ENCODE measurements around the gene KATNIP. TPM values are rescaled to one million over a fixed set of nuclear protein-coding genes. Genes with fewer than 3 reads are reported as not detected.

The KATNIP gene
- total and polyA plus RNA-seq, 2 donors (not counting 1 experiment from before 2014, with no cell fraction given): 11.4 to 22.8 TPM

DNA sequence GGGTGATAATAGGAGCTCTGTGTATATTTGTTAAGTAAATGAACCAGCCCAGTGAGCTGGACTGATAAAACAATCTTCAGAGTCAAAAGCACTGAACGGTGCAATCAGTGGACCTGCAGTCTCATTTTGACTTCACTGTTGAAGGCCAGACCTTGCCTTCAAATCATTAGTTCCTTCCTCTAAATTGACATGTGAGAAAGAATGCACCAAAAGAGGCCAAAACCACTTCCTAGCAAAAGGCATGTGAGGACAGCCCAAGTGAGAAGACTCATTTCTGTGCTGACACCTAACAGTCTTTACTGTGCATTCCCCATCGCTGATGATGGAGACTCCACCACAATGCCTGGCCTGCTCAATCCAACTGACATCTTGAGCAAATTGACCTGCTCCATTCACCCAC, 10.8 kb upstream of the KATNIP start:
- Histone ChIP-seq H3K4me3 (replicated peaks in 1 of 4; ENCODE audit: control extremely low read depth in 1 of 4, insufficient read depth in 1 of 4, low read depth in 3 of 4, low read length in 4 of 4) (no peak overlapping the region), H3K27ac (ENCODE audit: insufficient read depth, low read length) (no peak overlapping the region), H3K36me3 (ENCODE audit: control insufficient read depth, insufficient read depth, low read length) (peaks cover 35% of the 10 kb centered on the region), H3K4me1 (ENCODE audit: control insufficient read depth, extremely low read depth, insufficient read depth, low read length) (no peaks in the 10 kb centered on the region), H3K27me3 (ENCODE audit: control insufficient read depth, insufficient read depth, low read length) (no peaks in the 10 kb centered on the region), H4K20me1 (ENCODE audit: control insufficient read depth, extremely low read depth, insufficient read depth, low read length) (no peaks in the 10 kb centered on the region), H3K9me3 (ENCODE audit: control insufficient read depth, insufficient read depth, low read depth, low read length) (no peaks in the 10 kb centered on the region), H3K9ac (ENCODE audit: insufficient read depth, low read length) (no peak overlapping the region), H3K4me2 (ENCODE audit: extremely low read depth, insufficient read depth, low read length) (no peak overlapping the region), H2AFZ (ENCODE audit: low read length) (no peak overlapping the region), H3K79me2 (ENCODE audit: control insufficient read depth, insufficient read depth, low read length) (no peaks in the 10 kb centered on the region)
- DNase-seq (ENCODE audit: low read depth in 2 of 2): no peak
- no peak for TF ChIP-seq CTCF (conservative IDR thresholded peaks at IDR 0.05 in 1 of 2, IDR thresholded peaks at IDR 0.05 in 1 of 2; ENCODE audit: low read depth in 1 of 2, low read length in 2 of 2)
- TF ChIP-seq EZH2 (IDR thresholded peaks at IDR 0.05; ENCODE audit: low read length, missing control alignments): no peak

- TF ChIP-seq CTCF (conservative IDR thresholded peaks at IDR 0.05 in 1 of 2, IDR thresholded peaks at IDR 0.05 in 1 of 2; ENCODE audit: low read depth in 1 of 2, low read length in 2 of 2) (no peak), EZH2 (IDR thresholded peaks at IDR 0.05; ENCODE audit: low read length, missing control alignments) (no peak)
- Histone ChIP-seq H3K79me2 (ENCODE audit: control insufficient read depth, insufficient read depth, low read length) (peaks cover 1% of the 10 kb centered on the region), H3K9ac (ENCODE audit: insufficient read depth, low read length) (no peak overlapping the region), H2AFZ (ENCODE audit: low read length) (no peak overlapping the region), H3K4me2 (ENCODE audit: extremely low read depth, insufficient read depth, low read length) (no peak overlapping the region), H3K9me3 (ENCODE audit: control insufficient read depth, insufficient read depth, low read depth, low read length) (no peaks in the 10 kb centered on the region), H3K4me1 (ENCODE audit: control insufficient read depth, extremely low read depth, insufficient read depth, low read length) (no peaks in the 10 kb centered on the region), H4K20me1 (ENCODE audit: control insufficient read depth, extremely low read depth, insufficient read depth, low read length) (no peaks in the 10 kb centered on the region), H3K36me3 (ENCODE audit: control insufficient read depth, insufficient read depth, low read length) (peaks cover 36% of the 10 kb centered on the region), H3K4me3 (replicated peaks in 1 of 4; ENCODE audit: control extremely low read depth in 1 of 4, insufficient read depth in 1 of 4, low read depth in 3 of 4, low read length in 4 of 4) (no peak overlapping the region), H3K27me3 (ENCODE audit: control insufficient read depth, insufficient read depth, low read length) (no peaks in the 10 kb centered on the region), H3K27ac (ENCODE audit: insufficient read depth, low read length) (no peak overlapping the region)
- DNase-seq (ENCODE audit: low read depth in 2 of 2): no peak
These were observed 10.3 kb upstream of the KATNIP start for GRCh38 chr16:27539636-27540035.

- Histone ChIP-seq H3K4me2 (ENCODE audit: extremely low read depth, insufficient read depth, low read length) (no peak overlapping the region), H3K27ac (ENCODE audit: insufficient read depth, low read length) (no peak overlapping the region), H3K4me3 (replicated peaks in 1 of 4; ENCODE audit: control extremely low read depth in 1 of 4, insufficient read depth in 1 of 4, low read depth in 3 of 4, low read length in 4 of 4) (no peak overlapping the region), H3K4me1 (ENCODE audit: control insufficient read depth, extremely low read depth, insufficient read depth, low read length) (peaks cover 4% of the 10 kb centered on the region), H3K36me3 (ENCODE audit: control insufficient read depth, insufficient read depth, low read length) (peaks cover 21% of the 10 kb centered on the region), H4K20me1 (ENCODE audit: control insufficient read depth, extremely low read depth, insufficient read depth, low read length) (peaks cover 4% of the 10 kb centered on the region), H2AFZ (ENCODE audit: low read length) (no peak overlapping the region), H3K9me3 (ENCODE audit: control insufficient read depth, insufficient read depth, low read depth, low read length) (no peaks in the 10 kb centered on the region), H3K27me3 (ENCODE audit: control insufficient read depth, insufficient read depth, low read length) (no peaks in the 10 kb centered on the region), H3K9ac (ENCODE audit: insufficient read depth, low read length) (no peak overlapping the region), H3K79me2 (ENCODE audit: control insufficient read depth, insufficient read depth, low read length) (peaks cover 27% of the 10 kb centered on the region)
- no peak for TF ChIP-seq EZH2 (IDR thresholded peaks at IDR 0.05; ENCODE audit: low read length, missing control alignments)
- no peak for TF ChIP-seq CTCF (conservative IDR thresholded peaks at IDR 0.05 in 1 of 2, IDR thresholded peaks at IDR 0.05 in 1 of 2; ENCODE audit: low read depth in 1 of 2, low read length in 2 of 2)
- peak in 1 of 2 donors; percentile 22 for DNase-seq (ENCODE audit: low read depth in 2 of 2)
These were observed 6.1 kb upstream of the KATNIP start for GRCh38 chr16:27543801-27544200.

Data from fibroblast of lung (primary cell).